Measurements from ENCODE around the gene CCDC73. TPM values are rescaled to one million over a fixed set of nuclear protein-coding genes. Genes with fewer than 3 reads are reported as not detected.

Gene CCDC73
- total RNA-seq, 1 donor from 2014 or later, result 0.09 TPM

DNA sequence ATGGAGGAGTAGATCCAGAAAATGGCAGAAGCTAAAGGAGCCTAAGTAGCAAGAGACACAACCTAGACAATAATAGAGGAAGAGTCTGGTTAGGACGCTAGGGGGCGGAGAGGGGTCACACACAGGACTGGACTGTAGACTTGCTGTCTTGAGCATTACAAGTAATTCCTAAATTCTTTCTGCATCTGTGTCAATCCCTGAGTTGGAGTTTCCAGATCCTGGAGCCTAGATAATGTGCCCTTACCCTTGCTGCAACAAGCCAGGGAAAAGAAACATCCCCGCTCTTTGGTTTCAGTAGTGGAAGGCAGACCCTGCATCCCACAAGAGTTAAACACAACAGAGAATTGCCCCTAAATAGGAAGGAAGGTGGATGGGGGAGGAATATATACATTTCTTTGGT lies 14.9 kb upstream of the CCDC73 start:
- ATAC-seq (peak; percentile 90 to 91), DNase-seq (peak; percentile 69)
- TF ChIP-seq, protein P1, sequence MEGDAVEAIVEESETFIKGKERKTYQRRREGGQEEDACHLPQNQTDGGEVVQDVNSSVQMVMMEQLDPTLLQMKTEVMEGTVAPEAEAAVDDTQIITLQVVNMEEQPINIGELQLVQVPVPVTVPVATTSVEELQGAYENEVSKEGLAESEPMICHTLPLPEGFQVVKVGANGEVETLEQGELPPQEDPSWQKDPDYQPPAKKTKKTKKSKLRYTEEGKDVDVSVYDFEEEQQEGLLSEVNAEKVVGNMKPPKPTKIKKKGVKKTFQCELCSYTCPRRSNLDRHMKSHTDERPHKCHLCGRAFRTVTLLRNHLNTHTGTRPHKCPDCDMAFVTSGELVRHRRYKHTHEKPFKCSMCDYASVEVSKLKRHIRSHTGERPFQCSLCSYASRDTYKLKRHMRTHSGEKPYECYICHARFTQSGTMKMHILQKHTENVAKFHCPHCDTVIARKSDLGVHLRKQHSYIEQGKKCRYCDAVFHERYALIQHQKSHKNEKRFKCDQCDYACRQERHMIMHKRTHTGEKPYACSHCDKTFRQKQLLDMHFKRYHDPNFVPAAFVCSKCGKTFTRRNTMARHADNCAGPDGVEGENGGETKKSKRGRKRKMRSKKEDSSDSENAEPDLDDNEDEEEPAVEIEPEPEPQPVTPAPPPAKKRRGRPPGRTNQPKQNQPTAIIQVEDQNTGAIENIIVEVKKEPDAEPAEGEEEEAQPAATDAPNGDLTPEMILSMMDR (IDR thresholded peaks at IDR 0.05), result peak; percentile 65
- no peaks in the 10 kb centered on the region for H3K27me3 ChIP-seq (ENCODE audit: low read depth)
- no peak overlapping the region for H3K4me3 ChIP-seq
- H3K27ac ChIP-seq, result no peak overlapping the region
- H3K4me1 ChIP-seq, result no peaks in the 10 kb centered on the region
- no peaks in the 10 kb centered on the region for H3K9me3 ChIP-seq
- intact Hi-C loops (cut with DNase I), result no loop called here
- no peaks in the 10 kb centered on the region for H3K36me3 ChIP-seq

DNA sequence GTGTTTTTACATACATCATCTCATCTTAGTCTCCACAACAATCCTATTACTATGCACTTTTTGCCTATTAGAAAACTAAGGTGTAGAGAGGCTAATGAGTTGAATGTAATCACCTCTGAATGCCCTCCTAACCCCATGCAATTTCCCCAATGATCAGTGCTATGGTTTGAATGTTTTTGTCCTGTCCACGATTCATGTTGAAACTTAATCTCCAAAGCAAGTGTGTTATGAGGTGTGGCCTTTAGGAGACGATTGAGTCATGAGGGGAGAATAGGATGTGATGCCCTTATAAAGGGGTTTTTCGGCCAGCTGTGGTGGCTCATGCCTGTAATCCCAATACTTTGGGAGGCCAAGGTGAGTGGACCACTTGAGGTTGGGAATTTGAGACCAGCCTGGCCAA lies 2.0 kb upstream of the CCDC73 start:
- H3K27me3 ChIP-seq (ENCODE audit: low read depth), result no peaks in the 10 kb centered on the region
- no peaks in the 10 kb centered on the region for H3K4me1 ChIP-seq
- no peak overlapping the region for H3K4me3 ChIP-seq
- ATAC-seq (no peak), DNase-seq (no peak)
- intact Hi-C loops (cut with DNase I), result no loop called here
- no peak overlapping the region for H3K27ac ChIP-seq
- H3K36me3 ChIP-seq, result no peaks in the 10 kb centered on the region
- no peaks in the 10 kb centered on the region for H3K9me3 ChIP-seq
- TF ChIP-seq, protein P1 (IDR thresholded peaks at IDR 0.05), result no peak

DNA sequence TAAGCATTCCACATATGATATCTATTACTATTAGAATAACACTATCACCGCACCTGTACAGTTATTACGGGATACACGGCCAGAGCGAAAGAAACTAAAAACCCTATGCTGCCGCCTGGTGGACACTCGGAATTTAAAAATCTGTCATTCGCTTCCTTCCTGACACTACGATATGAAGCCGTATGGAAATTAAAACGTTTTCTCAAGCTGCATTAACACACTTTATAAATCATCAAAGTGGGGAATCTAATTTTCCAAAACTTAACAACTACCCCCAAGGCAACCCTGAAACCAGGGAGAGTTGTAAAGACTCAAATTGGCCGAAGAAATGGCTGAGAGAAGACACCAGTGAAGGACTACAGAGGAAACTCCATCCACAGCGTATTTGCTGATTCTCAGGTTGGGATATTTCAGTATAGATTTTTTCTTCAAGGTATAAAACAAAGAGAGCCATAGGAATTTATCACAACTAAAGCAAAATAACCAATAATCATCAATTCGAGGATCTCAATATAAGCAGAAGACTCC lies 1.4 kb downstream of the CCDC73 start:
- TF ChIP-seq, protein P1 (IDR thresholded peaks at IDR 0.05), result peak; percentile 69
- no peak for DNase-seq
- Histone ChIP-seq H3K4me3 (peak overlapping the region; percentile 24), H3K27ac (no peak overlapping the region), H3K27me3 (ENCODE audit: low read depth) (no peaks in the 10 kb centered on the region), H3K36me3 (no peaks in the 10 kb centered on the region), H3K9me3 (no peaks in the 10 kb centered on the region), H3K4me1 (no peaks in the 10 kb centered on the region)
- intact Hi-C loops (cut with DNase I), result no loop called here
- ATAC-seq, result peak; percentile 73 to 86

DNA sequence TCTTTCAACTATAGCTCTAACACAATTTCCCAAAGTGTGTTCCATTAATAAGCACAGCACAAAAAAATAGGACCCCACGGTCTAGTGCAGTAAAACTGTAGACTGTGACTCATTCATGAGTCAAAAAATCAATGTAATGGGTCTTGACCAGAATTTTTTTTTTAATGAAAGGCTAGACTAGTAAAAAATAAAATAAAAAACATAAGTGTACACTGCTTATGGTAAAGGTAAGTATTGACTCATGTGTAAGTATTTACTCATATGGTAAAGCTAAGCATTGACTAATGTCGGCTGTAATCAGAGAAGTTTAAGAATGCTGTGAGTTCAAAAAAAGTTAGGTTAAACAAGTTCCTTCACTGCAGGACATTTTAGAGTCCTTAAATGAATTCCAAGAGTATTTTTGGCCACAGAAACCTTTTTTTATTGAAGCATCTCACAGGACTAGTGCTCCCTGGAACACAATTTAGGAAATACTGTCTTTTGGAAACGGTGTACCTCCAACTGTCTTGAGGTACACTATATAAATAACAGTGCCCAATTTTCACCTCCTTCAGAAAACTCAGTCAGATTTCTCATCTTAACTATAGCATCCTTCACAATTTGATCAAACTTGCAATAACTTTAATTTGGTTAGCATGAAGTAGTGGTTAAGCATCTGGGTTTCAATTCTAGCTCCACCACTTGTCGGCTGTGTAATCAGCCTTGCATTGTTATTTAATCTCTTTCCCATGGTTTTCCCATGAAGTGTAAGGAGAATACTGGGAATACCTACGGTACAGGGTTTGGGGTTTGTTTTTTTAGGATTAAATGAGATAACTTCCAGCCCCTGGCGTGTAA lies 2.1 kb downstream of the CCDC73 start:
- intact Hi-C loops (cut with DNase I), result no loop called here
- Histone ChIP-seq H3K36me3 (no peaks in the 10 kb centered on the region), H3K27me3 (ENCODE audit: low read depth) (no peaks in the 10 kb centered on the region), H3K27ac (no peak overlapping the region), H3K4me3 (peak overlapping the region; percentile 24), H3K9me3 (no peaks in the 10 kb centered on the region), H3K4me1 (no peaks in the 10 kb centered on the region)
- DNase-seq (no peak), ATAC-seq (peak in 1 of 2 donors; percentile 43)
- TF ChIP-seq, protein P1 (IDR thresholded peaks at IDR 0.05), result no peak

DNA sequence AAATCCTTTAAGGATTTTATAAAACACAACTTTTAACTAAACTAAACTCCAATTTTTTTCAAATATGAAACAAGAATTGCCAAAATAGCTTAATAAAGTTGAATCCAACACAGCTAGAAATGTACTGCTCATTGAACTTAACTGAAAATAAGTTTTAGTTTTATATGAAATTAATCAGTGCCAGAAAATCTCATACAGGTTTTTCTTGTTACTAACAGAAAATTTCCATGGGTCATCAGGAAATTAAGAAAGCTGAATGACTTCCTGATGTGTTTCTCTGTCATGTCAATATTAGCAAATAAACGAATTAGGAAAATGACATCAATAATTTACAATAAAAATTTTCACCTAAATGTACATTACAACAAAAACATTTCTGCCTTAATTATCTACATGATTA lies 3.5 kb downstream of the CCDC73 start:
- intact Hi-C loops (cut with DNase I), result no loop called here
- no peaks in the 10 kb centered on the region for H3K27me3 ChIP-seq (ENCODE audit: low read depth)
- no peaks in the 10 kb centered on the region for H3K4me1 ChIP-seq
- ATAC-seq, result no peak
- H3K9me3 ChIP-seq, result no peaks in the 10 kb centered on the region
- DNase-seq, result no peak
- no peaks in the 10 kb centered on the region for H3K36me3 ChIP-seq
- TF ChIP-seq, protein P1 (IDR thresholded peaks at IDR 0.05), result no peak
- H3K27ac ChIP-seq, result no peak overlapping the region
- no peak overlapping the region for H3K4me3 ChIP-seq
